SK-N-SH treated with all-trans-retinoic acid at 6 μM for 48 hours (cell line): ENCODE measurements around the gene MARS1.
"Not testable (repeated sequence)": the region's sequence is repeated elsewhere in the genome, so short reads cannot be mapped to it uniquely, and the experiment has no call there.

Experiments
- ATAC-seq: fragments of 200-7000 bp; cut with Tn5 transposase; 3 replicates; pipeline ENCODE4 v1.9.1; 2020; ENCODE audit warnings: mild to moderate bottlenecking, moderate library complexity
- ARNTL ChIP-seq: fragments of 450-650 bp; formaldehyde crosslinking; IDR thresholded peaks from 2 replicates; pipeline ENCODE4 v1.5.0; 2020; ENCODE audit warnings: low read depth, mild to moderate bottlenecking, moderate library complexity, borderline replicate concordance
- BACH2 ChIP-seq: fragments of 250-450 bp; sonication (Bioruptor Pico); IDR thresholded peaks from 2 replicates; pipeline ENCODE4 v1.9.0; 2021; ENCODE audit warnings: mild to moderate bottlenecking, borderline replicate concordance
- CREB5 ChIP-seq: fragments of 250-450 bp; sonication (Bioruptor Pico); IDR thresholded peaks from 2 replicates; pipeline ENCODE4 v1.5.1; 2020; ENCODE audit warnings: low read depth, mild to moderate bottlenecking, moderate library complexity
- CSDC2 ChIP-seq: fragments of 250-450 bp; sonication (Bioruptor Pico); IDR thresholded peaks from 2 replicates; pipeline ENCODE4 v1.5.0; 2020; ENCODE audit warnings: mild to moderate bottlenecking, moderate library complexity
- CSRNP3 ChIP-seq: fragments of 250-450 bp; sonication (Bioruptor Pico); IDR thresholded peaks from 2 replicates; pipeline ENCODE4 v1.5.1; 2021; ENCODE audit warnings: mild to moderate bottlenecking, moderate library complexity
- ESRRG ChIP-seq: fragments of 250-450 bp; sonication (Bioruptor Pico); IDR thresholded peaks from 2 replicates; pipeline ENCODE4 v1.6.1; 2021; ENCODE audit warnings: mild to moderate bottlenecking
- ISL1 ChIP-seq: fragments of 250-450 bp; sonication (Bioruptor Pico); IDR thresholded peaks from 2 replicates; pipeline ENCODE4 v2.1.2; 2022; ENCODE audit warnings: mild to moderate bottlenecking, moderate library complexity
- OSR1 ChIP-seq: fragments of 250-450 bp; sonication (Bioruptor Pico); IDR thresholded peaks from 2 replicates; pipeline ENCODE4 v1.8.0; 2022; ENCODE audit warnings: moderate library complexity, mild to moderate bottlenecking, inconsistent platforms
- PATZ1 ChIP-seq: fragments of 250-450 bp; sonication (Bioruptor Pico); IDR thresholded peaks from 2 replicates; pipeline ENCODE4 v1.8.0; 2020; ENCODE audit warnings: mild to moderate bottlenecking, moderate library complexity, borderline replicate concordance
- POU6F1 ChIP-seq: fragments of 250-450 bp; sonication (Bioruptor Pico); IDR thresholded peaks from 2 replicates; pipeline ENCODE4 v1.8.0; 2021; ENCODE audit warnings: low read depth, mild to moderate bottlenecking, moderate library complexity, borderline replicate concordance
- SNAI2 ChIP-seq: fragments of 250-450 bp; sonication (Bioruptor Pico); IDR thresholded peaks from 2 replicates; pipeline ENCODE4 v1.5.0; 2020; ENCODE audit warnings: mild to moderate bottlenecking, moderate library complexity
- TCF4 ChIP-seq: fragments of 250-450 bp; sonication (Bioruptor Pico); IDR thresholded peaks from 2 replicates; pipeline ENCODE4 v1.8.0; 2021; ENCODE audit warnings: mild to moderate bottlenecking, moderate library complexity, borderline replicate concordance
- TOX ChIP-seq: fragments of 250-450 bp; sonication (Bioruptor Pico); IDR thresholded peaks from 2 replicates; pipeline ENCODE4 v1.8.0; 2021; ENCODE audit warnings: mild to moderate bottlenecking, moderate library complexity, borderline replicate concordance
- TSHZ2 ChIP-seq: fragments of 250-450 bp; sonication (Bioruptor Pico); IDR thresholded peaks from 2 replicates; pipeline ENCODE4 v1.5.0; 2020; ENCODE audit warnings: mild to moderate bottlenecking, moderate library complexity
- ZFP30 ChIP-seq: fragments of 450-650 bp; formaldehyde crosslinking; IDR thresholded peaks from 2 replicates; pipeline ENCODE4 v1.5.0; 2022; ENCODE audit warnings: mild to moderate bottlenecking, moderate library complexity
- ZNF565 ChIP-seq: fragments of 450-650 bp; formaldehyde crosslinking; conservative IDR thresholded peaks from 2 replicates; pipeline ENCODE4 v1.5.0; 2020; ENCODE audit warnings: low read depth, mild to moderate bottlenecking, moderate library complexity
- ZNF70 ChIP-seq: fragments of 450-650 bp; formaldehyde crosslinking; IDR thresholded peaks from 2 replicates; pipeline ENCODE4 v1.5.0; 2020; ENCODE audit warnings: mild to moderate bottlenecking, moderate library complexity
- ZNF8 ChIP-seq: fragments of 450-650 bp; formaldehyde crosslinking; IDR thresholded peaks from 2 replicates; pipeline ENCODE4 v1.5.0; 2020; ENCODE audit warnings: mild to moderate bottlenecking, moderate library complexity

Gene MARS1

GRCh38 chr12:57490126-57490525 lies 2.3 kb downstream of the MARS1 start:
- no peak for ATAC-seq
- TF ChIP-seq POU6F1, result no peak
- no peak for TF ChIP-seq CREB5 (CRISPR knock-in tag)
- no peak for TF ChIP-seq ZNF565 (CRISPR knock-in tag)
- no peak for TF ChIP-seq OSR1 (CRISPR knock-in tag)
- TF ChIP-seq SNAI2 (CRISPR knock-in tag), result no peak
- no peak for TF ChIP-seq TCF4 (CRISPR knock-in tag)
- no peak for TF ChIP-seq TOX (CRISPR knock-in tag)
- TF ChIP-seq ZFP30 (CRISPR knock-in tag), result no peak
- no peak for TF ChIP-seq ARNTL (CRISPR knock-in tag)
- no peak for TF ChIP-seq BACH2 (CRISPR knock-in tag)
- no peak for TF ChIP-seq ESRRG

- ATAC-seq, result no peak
- no peak for TF ChIP-seq PATZ1 (CRISPR knock-in tag)
- TF ChIP-seq ESRRG, result no peak
- TF ChIP-seq TSHZ2 (CRISPR knock-in tag), result no peak
- TF ChIP-seq CSDC2 (CRISPR knock-in tag), result no peak
- TF ChIP-seq SNAI2 (CRISPR knock-in tag), result no peak
- TF ChIP-seq ZNF8 (CRISPR knock-in tag), result no peak
- TF ChIP-seq ZNF70 (CRISPR knock-in tag), result no peak
- no peak for TF ChIP-seq CSRNP3 (CRISPR knock-in tag)
- no peak for TF ChIP-seq BACH2 (CRISPR knock-in tag)
- no peak for TF ChIP-seq ISL1 (CRISPR knock-in tag)
- no peak for TF ChIP-seq TCF4 (CRISPR knock-in tag)
Measured at GRCh38 chr12:57491393-57492280, 3.8 kb downstream of the MARS1 start.

- not testable (repeated sequence) for ATAC-seq
Measured at GRCh38 chr12:57495051-57495701, 7.3 kb downstream of the MARS1 start.
